ENCODE measurements around the gene MFNG.

DNA sequence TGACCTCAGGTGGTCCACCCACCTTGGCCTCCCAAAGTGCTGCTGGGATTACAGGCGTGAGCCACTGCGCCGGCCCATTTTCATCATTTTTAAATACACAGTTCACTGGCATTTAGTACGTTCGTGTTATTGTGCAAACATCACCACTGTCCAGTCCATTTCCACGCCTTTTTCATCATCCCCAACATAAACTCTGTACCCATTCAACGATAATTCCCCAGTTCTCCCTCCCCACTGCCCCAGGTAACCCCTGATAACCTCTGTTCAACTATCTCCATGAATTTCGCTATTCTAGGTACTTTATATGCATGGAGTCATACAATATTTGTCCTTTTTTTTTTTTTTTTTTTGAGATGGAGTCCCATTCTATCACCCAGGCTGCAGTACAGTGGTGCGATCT, 40.7 kb downstream of the MFNG start:
- no peak for TF ChIP-seq POLR2A (IDR thresholded peaks at IDR 0.05)
- TF ChIP-seq, protein P1, sequence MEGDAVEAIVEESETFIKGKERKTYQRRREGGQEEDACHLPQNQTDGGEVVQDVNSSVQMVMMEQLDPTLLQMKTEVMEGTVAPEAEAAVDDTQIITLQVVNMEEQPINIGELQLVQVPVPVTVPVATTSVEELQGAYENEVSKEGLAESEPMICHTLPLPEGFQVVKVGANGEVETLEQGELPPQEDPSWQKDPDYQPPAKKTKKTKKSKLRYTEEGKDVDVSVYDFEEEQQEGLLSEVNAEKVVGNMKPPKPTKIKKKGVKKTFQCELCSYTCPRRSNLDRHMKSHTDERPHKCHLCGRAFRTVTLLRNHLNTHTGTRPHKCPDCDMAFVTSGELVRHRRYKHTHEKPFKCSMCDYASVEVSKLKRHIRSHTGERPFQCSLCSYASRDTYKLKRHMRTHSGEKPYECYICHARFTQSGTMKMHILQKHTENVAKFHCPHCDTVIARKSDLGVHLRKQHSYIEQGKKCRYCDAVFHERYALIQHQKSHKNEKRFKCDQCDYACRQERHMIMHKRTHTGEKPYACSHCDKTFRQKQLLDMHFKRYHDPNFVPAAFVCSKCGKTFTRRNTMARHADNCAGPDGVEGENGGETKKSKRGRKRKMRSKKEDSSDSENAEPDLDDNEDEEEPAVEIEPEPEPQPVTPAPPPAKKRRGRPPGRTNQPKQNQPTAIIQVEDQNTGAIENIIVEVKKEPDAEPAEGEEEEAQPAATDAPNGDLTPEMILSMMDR (IDR thresholded peaks at IDR 0.05), result no peak
